Stimulated activated CD4-positive, alpha-beta T cell treated with anti-CD3 and anti-CD28 coated beads, Interleukin-4, amount 100 ng/mL, for 48 hours (primary cell): ENCODE measurements around the gene FAM9C.
"Not testable (repeated sequence)": the region's sequence is repeated elsewhere in the genome, so short reads cannot be mapped to it uniquely, and the experiment has no call there.

Source experiments
- DNase-seq, 2 donors: peaks; one replicate each; pipeline ENCODE4 v3.0.0-alpha.2; 2020; ENCODE audit warnings: low read depth in 2 of 2

Gene FAM9C

GRCh38 chrX:13043138-13043537, 1.3 kb downstream of the FAM9C start:
- no peak for DNase-seq

- DNase-seq: no peak
These were observed 7.5 kb downstream of the FAM9C start for GRCh38 chrX:13036896-13037295.

GRCh38 chrX:13033193-13033592, 11.2 kb downstream of the FAM9C start:
- no peak for DNase-seq

GRCh38 chrX:13029887-13030771, 14.3 kb downstream of the FAM9C start:
- DNase-seq: no peak

GRCh38 chrX:13029637-13029886, 14.9 kb downstream of the FAM9C start:
- DNase-seq: no peak

GRCh38 chrX:13028871-13029636, 15.4 kb downstream of the FAM9C start:
- DNase-seq: no peak

GRCh38 chrX:13026877-13027652, 17.4 kb downstream of the FAM9C start:
- no peak for DNase-seq

GRCh38 chrX:13024986-13025385, 19.4 kb downstream of the FAM9C start:
- no peak for DNase-seq

DNA sequence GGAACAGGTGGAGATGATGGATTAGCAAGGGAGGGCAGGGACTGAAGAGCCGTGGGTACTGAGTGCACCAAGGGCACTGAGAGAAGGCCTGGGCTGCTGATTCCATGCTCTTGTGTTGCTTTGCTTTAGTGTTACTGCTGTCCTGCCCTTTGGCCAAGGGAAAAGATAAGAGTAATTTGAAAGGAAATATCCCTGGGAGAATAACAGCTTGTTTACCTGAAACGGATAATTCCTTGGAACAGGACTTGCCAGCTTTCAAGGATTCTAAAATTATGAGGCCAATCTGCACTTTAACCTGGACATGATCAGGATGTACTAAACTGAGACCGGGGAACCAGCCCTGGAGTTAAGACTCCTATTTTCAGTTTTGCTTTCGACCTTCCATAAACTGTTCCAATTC, 20.4 kb downstream of the FAM9C start:
- DNase-seq: no peak

- DNase-seq: no peak
These were observed 20.9 kb downstream of the FAM9C start for GRCh38 chrX:13023567-13023966.

GRCh38 chrX:13022926-13023325, 21.5 kb downstream of the FAM9C start:
- no peak for DNase-seq

DNA sequence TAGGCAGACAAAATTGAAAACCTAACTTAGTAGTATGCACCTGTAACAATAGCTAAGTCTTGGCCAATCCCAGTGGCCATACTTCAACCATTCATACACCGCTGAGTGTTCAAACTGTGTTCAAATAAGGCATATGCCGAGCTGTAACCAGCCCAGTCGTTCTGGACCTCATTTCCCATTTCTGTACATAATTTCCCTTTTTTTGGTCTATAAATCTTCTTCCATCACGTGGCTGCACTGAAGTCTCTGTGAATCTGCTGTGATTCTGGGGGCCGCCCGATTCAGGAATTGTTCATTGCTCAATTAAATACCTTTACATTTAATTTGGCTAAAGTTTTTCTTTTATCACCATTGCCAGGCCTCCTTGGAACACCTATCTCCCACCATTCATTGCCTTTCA, 27.7 kb downstream of the FAM9C start:
- DNase-seq: not testable (repeated sequence)

- DNase-seq: no peak
These were observed 28.7 kb downstream of the FAM9C start for GRCh38 chrX:13015536-13016236.

DNA sequence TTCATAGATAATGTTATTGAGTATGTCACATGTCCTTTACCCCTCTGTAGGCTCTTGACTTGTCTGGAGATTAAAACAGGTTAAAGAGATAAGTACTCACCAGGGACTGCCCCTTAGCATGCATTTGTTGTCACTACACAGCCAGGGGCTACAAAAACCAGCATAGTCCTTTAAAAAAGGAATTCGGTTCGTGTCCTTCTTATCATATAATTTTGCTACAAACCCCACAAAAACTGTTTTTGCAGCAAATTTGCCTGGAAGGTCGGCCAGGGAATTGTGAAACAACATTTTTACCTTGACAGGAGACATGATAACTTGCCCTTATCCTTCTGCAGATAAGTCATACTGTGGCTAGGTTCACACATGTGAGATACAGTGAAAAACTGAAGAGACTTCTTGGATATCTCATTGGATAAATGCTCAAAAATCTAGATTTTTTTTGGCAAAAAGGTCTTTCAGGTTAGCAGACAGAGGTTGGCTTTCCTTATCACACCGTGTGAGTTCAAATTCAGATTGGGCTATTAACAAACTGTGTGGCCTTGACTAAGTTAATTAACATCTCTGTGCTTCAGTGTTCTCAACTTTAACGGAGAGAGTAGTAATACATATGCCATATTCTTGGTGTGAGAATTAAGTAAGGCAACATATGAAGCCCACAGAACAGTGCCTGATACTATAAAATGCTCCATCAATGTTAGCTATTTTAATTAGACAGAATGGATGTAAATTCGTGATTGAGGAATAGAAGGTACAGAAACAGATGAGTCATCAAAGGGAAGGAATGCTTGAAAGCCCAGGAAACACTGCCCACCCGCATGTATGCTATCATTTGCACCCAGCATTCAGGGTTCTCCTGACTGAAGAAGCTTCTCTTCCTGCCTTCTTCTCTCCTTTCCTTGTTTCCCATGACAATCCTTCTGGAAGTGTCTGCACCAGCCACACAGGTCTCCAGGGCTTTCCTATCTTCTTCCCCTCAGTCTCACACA, 30.0 kb downstream of the FAM9C start:
- no peak for DNase-seq

DNA sequence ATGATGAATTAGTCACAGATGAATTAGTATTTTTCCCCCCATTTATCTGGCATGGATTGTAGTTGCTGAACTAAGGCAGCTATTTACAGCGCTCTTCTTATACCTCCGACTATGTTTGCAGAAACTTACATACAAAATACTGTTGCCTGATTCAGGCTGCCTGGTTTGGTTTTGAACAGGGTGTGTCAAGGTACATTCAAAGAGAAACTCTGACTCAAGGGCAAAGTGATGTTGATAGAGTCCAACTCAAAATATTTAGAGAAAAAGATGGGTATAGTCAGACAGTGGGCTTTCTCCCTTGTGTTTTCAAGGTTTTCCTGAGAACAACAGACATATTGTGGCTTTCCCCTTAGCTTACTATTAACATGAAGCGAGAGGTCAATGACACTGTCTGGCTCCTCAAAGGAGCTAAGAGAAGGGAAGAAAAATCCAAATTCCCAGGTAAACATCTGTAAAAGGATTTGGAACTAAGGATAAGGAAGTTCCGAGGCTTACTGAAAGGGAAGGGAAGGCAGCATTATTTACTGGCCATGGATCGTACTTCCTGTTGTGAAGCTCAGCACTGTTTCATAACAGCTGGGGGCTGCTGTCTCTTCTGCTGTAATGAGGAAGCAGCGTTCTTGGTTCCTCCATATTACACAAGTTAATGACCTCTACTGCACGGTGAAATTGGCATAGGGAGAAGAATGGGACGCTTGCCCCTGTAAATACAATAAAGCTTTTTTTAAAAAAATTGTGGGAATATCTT, 30.9 kb downstream of the FAM9C start:
- no peak for DNase-seq

- no peak for DNase-seq
These were observed 33.9 kb downstream of the FAM9C start for GRCh38 chrX:13010546-13010945.

- no peak for DNase-seq
These were observed 34.6 kb downstream of the FAM9C start for GRCh38 chrX:13009844-13010243.

DNA sequence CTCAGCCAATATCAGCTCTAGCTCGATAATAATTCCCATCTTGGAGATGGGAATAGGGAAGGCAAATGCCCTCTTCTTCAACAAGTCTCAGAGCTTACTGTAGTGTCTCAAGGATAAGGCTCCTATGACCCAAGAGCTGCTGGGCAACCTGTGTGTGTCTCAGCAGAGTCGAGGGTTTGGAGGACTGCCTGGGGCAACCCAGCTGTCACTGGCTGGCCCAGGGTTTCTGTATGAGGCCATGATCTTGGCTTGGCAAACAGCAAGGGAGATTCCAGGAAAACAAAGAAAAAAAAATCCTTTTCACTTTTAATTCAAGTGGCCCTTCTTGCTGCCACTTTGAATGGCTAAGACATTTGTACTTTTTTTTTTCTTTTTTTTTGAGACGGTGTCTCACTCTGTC, 35.1 kb downstream of the FAM9C start:
- DNase-seq: no peak

DNA sequence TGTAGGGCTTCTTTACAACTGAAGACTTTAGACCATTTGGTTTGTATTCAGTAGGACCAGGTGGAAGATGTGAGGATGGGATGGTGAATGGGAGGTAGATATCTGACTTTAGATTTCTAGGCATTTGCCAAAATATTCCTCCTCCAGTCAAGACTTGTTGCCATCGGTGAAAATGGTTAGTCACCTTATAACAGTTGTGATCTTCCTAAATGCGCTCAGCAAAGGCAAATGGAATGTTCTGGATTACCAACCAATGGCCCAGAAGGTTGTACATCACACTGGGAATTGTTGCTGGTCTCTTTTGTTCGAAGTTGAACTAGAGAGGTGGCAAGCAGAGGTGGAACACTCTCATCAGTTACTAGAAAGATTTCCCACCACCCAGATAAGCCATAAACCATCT, 35.6 kb downstream of the FAM9C start:
- DNase-seq: no peak

GRCh38 chrX:13008189-13008533, 36.3 kb downstream of the FAM9C start:
- DNase-seq: no peak
